ENCODE data around the gene NPEPL1.

The NPEPL1 gene

DNA sequence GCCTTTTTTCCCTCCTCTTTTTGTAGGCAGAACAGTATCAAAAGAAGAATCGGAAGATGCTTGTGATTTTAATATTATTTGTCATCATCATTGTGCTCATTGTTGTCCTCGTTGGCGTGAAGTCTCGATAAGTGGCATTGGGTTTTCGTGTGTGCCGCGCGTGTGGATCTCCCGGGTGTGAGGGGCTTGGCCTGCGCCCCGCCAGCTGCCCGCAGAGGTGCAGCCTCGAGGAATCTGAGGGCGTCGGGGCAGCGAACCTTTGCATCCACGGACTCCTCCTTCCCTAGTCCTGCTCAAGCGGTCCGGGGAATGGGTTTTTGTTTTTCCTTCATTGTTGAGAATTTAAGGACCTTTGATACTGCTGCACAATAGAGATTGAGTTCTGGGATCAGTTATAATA is 16.4 kb upstream of the NPEPL1 start:
- TF ChIP-seq FOXP2 (optimal IDR thresholded peaks at IDR 0.05; ENCODE audit: borderline replicate concordance, extremely low read depth, extremely low read length, insufficient read depth) (no peak), TAF1 (IDR thresholded peaks at IDR 0.05; ENCODE audit: borderline replicate concordance, insufficient read depth, low read length) (no peak), SIN3A (IDR thresholded peaks at IDR 0.05; ENCODE audit: borderline replicate concordance, insufficient read depth, low read length) (no peak), POLR2AphosphoS5 (IDR thresholded peaks at IDR 0.05; ENCODE audit: low read depth, low read length) (no peak)
- TF ChIP-seq, protein P1, sequence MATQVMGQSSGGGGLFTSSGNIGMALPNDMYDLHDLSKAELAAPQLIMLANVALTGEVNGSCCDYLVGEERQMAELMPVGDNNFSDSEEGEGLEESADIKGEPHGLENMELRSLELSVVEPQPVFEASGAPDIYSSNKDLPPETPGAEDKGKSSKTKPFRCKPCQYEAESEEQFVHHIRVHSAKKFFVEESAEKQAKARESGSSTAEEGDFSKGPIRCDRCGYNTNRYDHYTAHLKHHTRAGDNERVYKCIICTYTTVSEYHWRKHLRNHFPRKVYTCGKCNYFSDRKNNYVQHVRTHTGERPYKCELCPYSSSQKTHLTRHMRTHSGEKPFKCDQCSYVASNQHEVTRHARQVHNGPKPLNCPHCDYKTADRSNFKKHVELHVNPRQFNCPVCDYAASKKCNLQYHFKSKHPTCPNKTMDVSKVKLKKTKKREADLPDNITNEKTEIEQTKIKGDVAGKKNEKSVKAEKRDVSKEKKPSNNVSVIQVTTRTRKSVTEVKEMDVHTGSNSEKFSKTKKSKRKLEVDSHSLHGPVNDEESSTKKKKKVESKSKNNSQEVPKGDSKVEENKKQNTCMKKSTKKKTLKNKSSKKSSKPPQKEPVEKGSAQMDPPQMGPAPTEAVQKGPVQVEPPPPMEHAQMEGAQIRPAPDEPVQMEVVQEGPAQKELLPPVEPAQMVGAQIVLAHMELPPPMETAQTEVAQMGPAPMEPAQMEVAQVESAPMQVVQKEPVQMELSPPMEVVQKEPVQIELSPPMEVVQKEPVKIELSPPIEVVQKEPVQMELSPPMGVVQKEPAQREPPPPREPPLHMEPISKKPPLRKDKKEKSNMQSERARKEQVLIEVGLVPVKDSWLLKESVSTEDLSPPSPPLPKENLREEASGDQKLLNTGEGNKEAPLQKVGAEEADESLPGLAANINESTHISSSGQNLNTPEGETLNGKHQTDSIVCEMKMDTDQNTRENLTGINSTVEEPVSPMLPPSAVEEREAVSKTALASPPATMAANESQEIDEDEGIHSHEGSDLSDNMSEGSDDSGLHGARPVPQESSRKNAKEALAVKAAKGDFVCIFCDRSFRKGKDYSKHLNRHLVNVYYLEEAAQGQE (IDR thresholded peaks at IDR 0.05; ENCODE audit: insufficient read depth in 1 of 2, low read depth in 2 of 2, low read length in 2 of 2) = no peak

DNA sequence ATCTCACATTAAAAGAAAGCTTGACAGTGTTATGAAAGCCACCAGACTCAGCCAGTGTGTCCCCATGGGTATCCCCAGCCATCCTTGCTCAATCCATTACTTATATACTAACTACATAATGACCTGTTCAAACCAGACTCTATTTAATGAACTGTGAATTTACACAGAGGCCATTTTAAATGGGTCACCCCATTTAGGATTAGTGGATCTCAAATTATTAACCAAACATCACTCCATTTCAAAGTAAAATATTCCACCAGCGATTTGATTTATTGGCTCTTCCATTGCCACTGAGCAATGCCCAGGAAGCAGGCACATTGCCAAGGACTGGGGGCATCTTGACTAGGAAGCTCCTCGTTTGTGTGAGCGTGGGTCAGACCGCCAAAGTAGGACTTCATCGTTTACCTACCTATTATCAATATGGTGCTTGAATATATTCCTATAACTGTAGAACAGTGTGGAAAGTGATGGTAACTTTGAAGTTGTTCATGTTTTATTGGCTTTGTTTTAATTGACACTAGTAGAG is 15.5 kb upstream of the NPEPL1 start:
- TF ChIP-seq TAF1 (IDR thresholded peaks at IDR 0.05; ENCODE audit: borderline replicate concordance, insufficient read depth, low read length) (no peak), FOXP2 (optimal IDR thresholded peaks at IDR 0.05; ENCODE audit: borderline replicate concordance, extremely low read depth, extremely low read length, insufficient read depth) (no peak), SIN3A (IDR thresholded peaks at IDR 0.05; ENCODE audit: borderline replicate concordance, insufficient read depth, low read length) (no peak), POLR2AphosphoS5 (IDR thresholded peaks at IDR 0.05; ENCODE audit: low read depth, low read length) (no peak)
- TF ChIP-seq, protein P1 (IDR thresholded peaks at IDR 0.05; ENCODE audit: insufficient read depth in 1 of 2, low read depth in 2 of 2, low read length in 2 of 2) = no peak

DNA sequence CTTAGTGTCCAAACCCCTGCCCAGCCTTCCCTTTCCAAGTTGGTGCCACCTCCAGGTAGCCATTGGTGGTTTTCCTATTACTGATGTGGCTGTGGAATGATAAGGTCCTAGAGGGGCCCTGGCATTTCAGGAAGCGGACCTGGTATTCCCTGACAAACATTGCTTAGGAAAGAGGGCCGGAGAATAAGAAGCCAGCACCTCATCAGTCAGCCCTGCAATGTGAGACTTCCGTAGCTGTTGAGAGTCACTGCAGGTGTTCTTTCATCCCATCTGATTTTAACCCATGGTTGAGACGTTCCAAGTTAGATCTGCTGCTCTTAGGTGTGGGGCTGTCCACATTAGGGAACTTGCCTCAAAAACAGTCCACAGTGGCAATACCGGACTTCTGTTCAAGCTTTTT is 14.8 kb upstream of the NPEPL1 start:
- TF ChIP-seq, protein P1 (IDR thresholded peaks at IDR 0.05; ENCODE audit: insufficient read depth in 1 of 2, low read depth in 2 of 2, low read length in 2 of 2) = no peak
- TF ChIP-seq SIN3A (IDR thresholded peaks at IDR 0.05; ENCODE audit: borderline replicate concordance, insufficient read depth, low read length) = no peak

DNA sequence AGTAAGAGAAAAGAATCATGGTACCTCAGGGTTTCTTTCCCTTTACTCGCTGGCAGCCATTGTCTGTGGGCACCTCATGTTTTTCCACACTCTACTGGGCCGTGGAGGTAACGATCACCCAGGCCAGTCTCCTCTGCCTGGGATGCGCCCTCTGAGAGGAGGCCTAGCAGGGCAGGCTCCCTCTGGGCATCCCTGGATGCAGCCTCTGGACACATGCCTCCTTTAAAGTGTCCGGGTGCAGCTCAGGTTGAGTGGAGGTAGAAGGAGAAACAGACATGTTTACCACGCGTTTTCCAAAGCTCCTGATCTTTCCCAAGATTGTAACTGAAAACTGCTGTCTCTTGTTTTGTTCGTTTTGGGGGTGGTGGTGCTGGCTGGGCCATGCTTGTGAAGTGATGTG is 13.8 kb upstream of the NPEPL1 start:
- TF ChIP-seq TAF1 (IDR thresholded peaks at IDR 0.05; ENCODE audit: borderline replicate concordance, insufficient read depth, low read length) (no peak), FOXP2 (optimal IDR thresholded peaks at IDR 0.05; ENCODE audit: borderline replicate concordance, extremely low read depth, extremely low read length, insufficient read depth) (no peak), POLR2AphosphoS5 (IDR thresholded peaks at IDR 0.05; ENCODE audit: low read depth, low read length) (0 out of 2 replicates have a peak, but pooled peaks have one; percentile 24)

DNA sequence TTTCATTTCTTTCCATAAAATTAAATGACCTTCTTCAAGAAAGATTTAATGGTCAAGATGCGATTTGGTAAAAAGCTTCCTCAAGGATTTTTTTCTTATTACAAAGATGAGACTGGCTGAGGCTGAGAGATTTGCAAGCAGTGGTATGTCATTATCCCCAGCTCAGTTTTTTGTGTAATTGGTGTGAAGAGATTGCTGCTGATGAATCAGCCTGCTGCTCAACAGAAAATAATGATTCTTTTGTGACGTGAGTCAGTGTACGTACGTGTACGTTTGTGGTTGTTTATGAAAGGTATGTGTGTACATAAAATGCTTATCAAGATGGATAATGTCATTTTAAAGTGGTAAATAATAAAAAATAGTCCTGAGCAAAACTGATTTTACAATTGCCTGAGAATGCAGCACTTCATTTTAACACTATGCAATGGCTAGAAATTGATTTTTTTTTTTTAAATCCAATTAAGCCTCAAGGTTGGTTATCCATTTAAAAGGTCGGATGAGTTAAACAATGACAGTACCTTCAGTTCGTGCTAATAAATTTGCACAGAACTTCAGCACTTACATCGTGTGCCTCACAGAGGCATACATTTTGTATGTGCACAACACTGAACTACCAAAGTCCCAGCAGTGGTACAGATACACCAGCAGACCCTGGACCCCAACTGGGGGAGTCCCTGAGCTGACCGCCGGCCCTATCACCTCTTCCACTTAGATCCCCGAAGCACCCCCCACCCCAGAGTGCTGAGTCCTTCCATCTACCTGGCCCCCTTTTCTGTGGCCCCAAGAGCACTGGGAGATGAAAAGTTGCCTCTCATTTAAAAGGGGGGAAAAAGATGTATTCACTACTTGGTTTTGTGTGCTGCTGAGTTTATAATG is 9.7 kb upstream of the NPEPL1 start:
- TF ChIP-seq SIN3A (IDR thresholded peaks at IDR 0.05; ENCODE audit: borderline replicate concordance, insufficient read depth, low read length) = no peak
- TF ChIP-seq TAF1 (IDR thresholded peaks at IDR 0.05; ENCODE audit: borderline replicate concordance, insufficient read depth, low read length) = no peak
- TF ChIP-seq POLR2AphosphoS5 (IDR thresholded peaks at IDR 0.05; ENCODE audit: low read depth, low read length) = no peak

DNA sequence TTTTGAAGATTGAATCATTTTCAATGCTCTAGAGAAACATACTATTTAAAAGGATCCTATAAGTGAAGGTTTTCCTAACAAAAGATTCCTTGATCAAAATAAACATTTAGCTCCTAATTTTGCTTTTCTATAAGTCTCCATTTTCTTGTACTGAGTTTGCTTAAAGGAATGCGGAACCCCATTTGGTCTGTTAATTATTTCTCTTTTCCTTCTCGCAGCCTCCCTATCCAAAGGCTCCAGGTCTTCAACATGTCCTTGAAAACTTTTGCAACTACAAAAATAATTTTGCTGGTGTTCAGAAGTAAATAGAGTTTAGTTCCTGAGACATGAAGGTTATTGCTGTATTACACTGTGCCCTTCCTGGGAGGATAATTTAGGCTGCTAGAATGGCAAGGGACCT is 8.3 kb upstream of the NPEPL1 start:
- no peak for TF ChIP-seq TAF1 (IDR thresholded peaks at IDR 0.05; ENCODE audit: borderline replicate concordance, insufficient read depth, low read length)
- TF ChIP-seq POLR2AphosphoS5 (IDR thresholded peaks at IDR 0.05; ENCODE audit: low read depth, low read length) = no peak
- TF ChIP-seq, protein P1 (IDR thresholded peaks at IDR 0.05; ENCODE audit: insufficient read depth in 1 of 2, low read depth in 2 of 2, low read length in 2 of 2) = no peak
- no peak for TF ChIP-seq SIN3A (IDR thresholded peaks at IDR 0.05; ENCODE audit: borderline replicate concordance, insufficient read depth, low read length)
- TF ChIP-seq FOXP2 (optimal IDR thresholded peaks at IDR 0.05; ENCODE audit: borderline replicate concordance, extremely low read depth, extremely low read length, insufficient read depth) = no peak

Measured in PFSK-1 (cell line).